ENCODE results near the gene SUPT16H. TPM values are rescaled to one million over a fixed set of nuclear protein-coding genes. Genes with fewer than 3 reads are reported as not detected.

Gene SUPT16H
- total RNA-seq (10 to 100 TPM; 89.4 to 98.1 TPM), polyA plus RNA-seq (10 to 100 TPM; 66.8 to 72.3 (median 70.2) TPM), total RNA-seq (116 to 459 (median 224) reads per million in 6 experiments)

- peak; percentile 83 to 94 (median 88) for DNase-seq
- Mint-ChIP-seq H3K27ac (peak within 1 kb of the TSS; percentile 97 to 100 (median 99)), H3K4me1 (peaks cover 16 to 48% (median 42%) of the 10 kb centered on the region in 4 donors), H3K9me3 (no peaks in the 10 kb centered on the region), H3K36me3 (peaks cover 0 to 14% (median 4%) of the 10 kb centered on the region in 3 donors), H3K27me3 (no peaks in the 10 kb centered on the region), H3K4me3 (peak within 1 kb of the TSS; percentile 94 to 100 (median 98))
- ATAC-seq = peak; percentile 90 to 92
- POLR2A ChIA-PET = interaction anchor here (0.5 to 1.6 kb wide), 11 partner anchors 9 to 1444 kb away, joined by 3 to 14 read pairs (median 3); partner anchors contain the start of genes CHD8, HNRNPC, RAB2B and TOX4
These were observed at the start of gene SUPT16H for GRCh38 chr14:21383848-21384493. SUPT16H (minus strand) TSS chr14:21384019; CDS start chr14:21383927, 92 bp downstream.

DNA sequence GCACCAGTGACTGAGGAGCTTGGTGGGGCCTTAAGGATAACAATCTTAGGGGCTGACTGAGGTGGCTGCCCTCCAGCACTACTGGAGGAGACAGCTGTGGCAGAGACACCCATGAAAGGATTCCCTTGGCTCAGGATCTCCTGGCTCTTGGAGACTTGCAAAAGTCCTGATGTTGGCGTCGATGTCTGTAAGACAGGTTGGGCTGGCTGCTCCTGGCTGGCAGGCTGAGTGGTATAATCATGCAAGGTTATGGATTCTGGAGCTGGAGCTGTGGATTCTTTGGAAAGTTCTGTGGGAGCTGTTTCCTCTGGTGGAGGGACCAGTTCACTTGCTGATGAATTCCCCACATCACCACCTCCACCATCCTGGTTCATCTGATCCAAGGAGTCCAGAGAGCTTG lies 47.3 kb upstream of the SUPT16H start:
- H3K4me3 Mint-ChIP-seq = no peak overlapping the region
- H3K27ac Mint-ChIP-seq = peak overlapping the region in 3 of 10 donors; percentile 39 to 59 (median 53)
- POLR2A ChIA-PET = interaction anchor here (0.9 kb wide), 1 partner anchor 46 kb away, joined by 4 read pairs; no protein-coding TSS in a partner anchor
- H3K9me3 Mint-ChIP-seq = no peaks in the 10 kb centered on the region
- ATAC-seq (no peak), DNase-seq (no peak)
- peaks cover 28 to 65% (median 49%) of the 10 kb centered on the region in 4 donors for H3K4me1 Mint-ChIP-seq
- peaks cover 0 to 72% (median 17%) of the 10 kb centered on the region in 3 donors for H3K36me3 Mint-ChIP-seq
- H3K27me3 Mint-ChIP-seq = no peaks in the 10 kb centered on the region

GRCh38 chr14:21428930-21429329 lies 45.1 kb upstream of the SUPT16H start:
- POLR2A ChIA-PET = no interaction called here
- no peak for DNase-seq
- Mint-ChIP-seq H3K27me3 (no peaks in the 10 kb centered on the region), H3K4me1 (peaks cover 17 to 44% (median 28%) of the 10 kb centered on the region in 4 donors), H3K4me3 (no peak overlapping the region), H3K36me3 (peaks cover 0 to 84% (median 23%) of the 10 kb centered on the region in 3 donors), H3K27ac (peak overlapping the region in 3 of 10 donors; percentile 12 to 39 (median 14)), H3K9me3 (no peaks in the 10 kb centered on the region)
- no peak for ATAC-seq

DNA sequence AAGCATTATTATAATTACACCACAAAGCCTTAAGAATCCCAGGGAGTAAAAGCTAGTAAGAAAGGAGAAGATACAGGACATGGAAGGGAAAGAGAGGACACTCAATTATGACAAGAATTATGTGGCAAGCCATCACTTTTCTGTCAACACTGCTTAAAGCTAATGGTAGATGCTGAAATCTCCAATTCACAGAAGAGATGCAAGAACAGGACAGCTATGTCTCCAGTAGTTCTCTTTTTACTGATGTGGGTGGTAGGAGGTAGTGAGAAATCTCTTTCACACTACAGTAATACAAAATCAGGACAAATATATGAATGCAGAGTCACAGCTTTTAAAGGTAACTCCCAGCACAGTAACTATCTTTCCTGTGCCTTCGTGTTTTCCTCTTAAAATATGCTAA lies 42.9 kb upstream of the SUPT16H start:
- peaks cover 0 to 96% (median 25%) of the 10 kb centered on the region in 3 donors for H3K36me3 Mint-ChIP-seq
- H3K4me1 Mint-ChIP-seq = peaks cover 4 to 27% (median 17%) of the 10 kb centered on the region in 4 donors
- no peak for ATAC-seq
- no peaks in the 10 kb centered on the region for H3K9me3 Mint-ChIP-seq
- H3K27ac Mint-ChIP-seq = peak overlapping the region in 4 of 10 donors; percentile 9 to 75 (median 44)
- no peak overlapping the region for H3K4me3 Mint-ChIP-seq
- DNase-seq = no peak
- H3K27me3 Mint-ChIP-seq = no peaks in the 10 kb centered on the region
- POLR2A ChIA-PET = no interaction called here

DNA sequence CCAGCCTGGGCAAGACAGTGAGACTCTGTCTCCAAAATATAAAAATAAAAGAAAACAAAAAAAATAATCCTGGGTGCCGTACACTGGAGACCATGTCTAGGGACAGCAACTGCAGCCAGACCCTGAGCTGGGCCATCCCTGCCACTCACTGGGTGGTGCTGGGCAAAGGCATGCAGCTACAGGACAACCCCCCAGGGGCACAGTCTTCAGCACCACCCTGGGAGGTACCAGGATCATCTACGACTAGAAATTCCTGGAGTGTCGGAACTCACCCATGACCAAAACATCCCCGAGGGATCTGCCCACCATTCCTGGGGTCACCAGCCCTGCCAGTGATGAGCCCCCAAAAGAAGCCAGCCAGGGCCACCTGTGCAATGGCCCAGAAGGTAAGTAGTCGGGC lies 35.7 kb upstream of the SUPT16H start:
- DNase-seq (peak in 1 of 10 donors; percentile 60), ATAC-seq (no peak)
- POLR2A ChIA-PET = interaction anchor here (0.6 kb wide), 1 partner anchor 27 kb away, joined by 3 read pairs; no protein-coding TSS in a partner anchor
- peaks cover 5 to 92% (median 25%) of the 10 kb centered on the region in 3 donors for H3K36me3 Mint-ChIP-seq
- no peaks in the 10 kb centered on the region for H3K27me3 Mint-ChIP-seq
- H3K4me1 Mint-ChIP-seq = peaks cover 0 to 8% (median 5%) of the 10 kb centered on the region in 4 donors
- no peak overlapping the region for H3K27ac Mint-ChIP-seq
- H3K9me3 Mint-ChIP-seq = no peaks in the 10 kb centered on the region
- H3K4me3 Mint-ChIP-seq = no peak overlapping the region

GRCh38 chr14:21415329-21415728 lies 31.5 kb upstream of the SUPT16H start:
- H3K4me3 Mint-ChIP-seq = no peak overlapping the region
- H3K27ac Mint-ChIP-seq = peak overlapping the region in 1 of 10 donors; percentile 14
- DNase-seq = no peak
- H3K9me3 Mint-ChIP-seq = no peaks in the 10 kb centered on the region
- no peak for ATAC-seq
- peaks cover 0 to 5% (median 1%) of the 10 kb centered on the region in 4 donors for H3K4me1 Mint-ChIP-seq
- H3K27me3 Mint-ChIP-seq = no peaks in the 10 kb centered on the region
- POLR2A ChIA-PET = no interaction called here
- H3K36me3 Mint-ChIP-seq = peaks cover 12 to 94% (median 31%) of the 10 kb centered on the region in 3 donors

- Mint-ChIP-seq H3K4me1 (peaks cover 0 to 3% (median 1%) of the 10 kb centered on the region in 4 donors), H3K27ac (no peak overlapping the region), H3K36me3 (peaks cover 10 to 94% (median 28%) of the 10 kb centered on the region in 3 donors), H3K9me3 (no peaks in the 10 kb centered on the region), H3K4me3 (no peak overlapping the region), H3K27me3 (no peaks in the 10 kb centered on the region)
- POLR2A ChIA-PET = no interaction called here
- no peak for ATAC-seq
- DNase-seq = no peak
These were observed 30.4 kb upstream of the SUPT16H start for GRCh38 chr14:21414137-21414631.

- DNase-seq (no peak), ATAC-seq (no peak)
- no peaks in the 10 kb centered on the region for H3K27me3 Mint-ChIP-seq
- peak overlapping the region in 1 of 10 donors; percentile 80 for H3K27ac Mint-ChIP-seq
- POLR2A ChIA-PET = no interaction called here
- H3K9me3 Mint-ChIP-seq = no peaks in the 10 kb centered on the region
- H3K36me3 Mint-ChIP-seq = peaks cover 5 to 99% (median 25%) of the 10 kb centered on the region in 3 donors
- no peak overlapping the region for H3K4me3 Mint-ChIP-seq
- H3K4me1 Mint-ChIP-seq = no peaks in the 10 kb centered on the region
These were observed 24.3 kb upstream of the SUPT16H start for GRCh38 chr14:21408147-21408546.

DNA sequence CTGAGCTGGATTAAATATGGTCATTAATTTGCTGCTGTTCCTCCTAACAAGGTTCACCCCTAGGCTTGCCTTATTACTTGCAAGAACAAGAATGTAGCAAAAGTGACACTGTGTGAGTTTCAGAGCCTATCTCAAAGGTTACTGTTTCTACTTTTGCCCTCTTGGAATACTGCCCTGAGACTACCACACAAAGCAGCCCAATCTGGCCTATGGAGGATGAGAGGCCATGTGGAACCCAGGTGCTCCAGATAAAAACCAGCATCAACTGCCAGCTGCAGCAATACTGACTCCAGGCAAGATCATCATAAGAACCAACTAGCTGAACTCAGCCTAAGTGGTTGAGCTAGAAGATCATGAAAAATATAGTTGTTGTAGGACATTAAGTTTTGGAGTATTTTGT lies 22.4 kb upstream of the SUPT16H start:
- DNase-seq = no peak
- no peaks in the 10 kb centered on the region for H3K4me1 Mint-ChIP-seq
- H3K27ac Mint-ChIP-seq = peak overlapping the region in 3 of 10 donors; percentile 21 to 33 (median 22)
- peaks cover 5 to 99% (median 22%) of the 10 kb centered on the region in 3 donors for H3K36me3 Mint-ChIP-seq
- H3K27me3 Mint-ChIP-seq = no peaks in the 10 kb centered on the region
- no peak for ATAC-seq
- POLR2A ChIA-PET = no interaction called here
- H3K4me3 Mint-ChIP-seq = no peak overlapping the region
- H3K9me3 Mint-ChIP-seq = no peaks in the 10 kb centered on the region

DNA sequence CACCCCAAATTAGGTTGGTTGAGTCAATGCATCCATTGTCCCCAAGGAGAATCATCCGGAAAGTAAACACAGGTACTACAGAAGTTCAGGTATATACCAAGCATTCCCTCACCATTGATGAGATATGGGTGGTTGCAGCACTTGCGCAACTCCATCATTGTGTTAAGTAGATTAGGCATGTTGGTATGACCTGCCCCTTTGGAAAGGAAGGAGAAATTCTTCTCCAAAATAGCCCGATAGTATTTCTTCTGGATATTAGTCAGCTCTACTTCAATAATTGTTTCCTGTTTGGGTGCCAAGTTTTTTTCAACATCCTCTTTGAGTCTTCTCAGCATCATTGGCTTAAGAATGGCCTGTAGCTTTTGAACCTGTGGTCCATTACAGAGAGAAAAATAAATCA lies 21.3 kb upstream of the SUPT16H start:
- Mint-ChIP-seq H3K27ac (no peak overlapping the region), H3K36me3 (peaks cover 7 to 99% (median 27%) of the 10 kb centered on the region in 3 donors), H3K9me3 (no peaks in the 10 kb centered on the region), H3K4me3 (no peak overlapping the region), H3K4me1 (no peaks in the 10 kb centered on the region), H3K27me3 (no peaks in the 10 kb centered on the region)
- DNase-seq (no peak), ATAC-seq (no peak)
- POLR2A ChIA-PET = no interaction called here

GRCh38 chr14:21399311-21399870 lies 15.6 kb upstream of the SUPT16H start:
- DNase-seq (no peak), ATAC-seq (no peak)
- Mint-ChIP-seq H3K4me1 (peaks cover 0 to 2% (median 0%) of the 10 kb centered on the region in 4 donors), H3K27me3 (no peaks in the 10 kb centered on the region), H3K4me3 (no peak overlapping the region), H3K27ac (peak overlapping the region in 2 of 10 donors; percentile 12 to 31), H3K9me3 (no peaks in the 10 kb centered on the region), H3K36me3 (peaks cover 15 to 90% (median 33%) of the 10 kb centered on the region in 3 donors)
- POLR2A ChIA-PET = no interaction called here

- POLR2A ChIA-PET = no interaction called here
- Mint-ChIP-seq H3K27me3 (no peaks in the 10 kb centered on the region), H3K4me1 (peaks cover 0 to 2% (median 0%) of the 10 kb centered on the region in 4 donors), H3K4me3 (no peak overlapping the region), H3K9me3 (no peaks in the 10 kb centered on the region), H3K36me3 (peaks cover 15 to 90% (median 37%) of the 10 kb centered on the region in 3 donors), H3K27ac (peak overlapping the region in 1 of 10 donors; percentile 32)
- ATAC-seq (no peak), DNase-seq (no peak)
These were observed 15.1 kb upstream of the SUPT16H start for GRCh38 chr14:21398901-21399300.

GRCh38 chr14:21395450-21395849 lies 11.6 kb upstream of the SUPT16H start:
- H3K27me3 Mint-ChIP-seq = no peaks in the 10 kb centered on the region
- H3K4me1 Mint-ChIP-seq = peaks cover 0 to 2% (median 0%) of the 10 kb centered on the region in 4 donors
- H3K27ac Mint-ChIP-seq = no peak overlapping the region
- POLR2A ChIA-PET = interaction anchor here (1.6 kb wide), 1 partner anchor 11 kb away, joined by 3 read pairs; the partner anchor contains the start of gene SUPT16H
- ATAC-seq = no peak
- DNase-seq = no peak
- no peaks in the 10 kb centered on the region for H3K9me3 Mint-ChIP-seq
- no peak overlapping the region for H3K4me3 Mint-ChIP-seq
- peaks cover 20 to 89% (median 47%) of the 10 kb centered on the region in 3 donors for H3K36me3 Mint-ChIP-seq
